Ascending aorta (tissue), 2 donors: ENCODE data around the gene ARAP1. TPM values are rescaled to one million over a fixed set of nuclear protein-coding genes. Genes with fewer than 3 reads are reported as not detected.
"Not testable (repeated sequence)": the region's sequence is repeated elsewhere in the genome, so short reads cannot be mapped to it uniquely, and the experiment has no call there.

Source experiments
- DNase-seq, 2 donors: peaks; one replicate each; pipeline ENCODE4 v3.0.0-alpha.2; 2019; ENCODE audit warnings: low spot score in 2 of 2
- H3K27ac ChIP-seq, 2 donors: fragments of 200-600 bp; sonication (generic); one replicate each; pipeline ENCODE4 v1.5.1; 2016 to 2017; ENCODE audit warnings: mild to moderate bottlenecking in 1 of 2
- H3K27me3 ChIP-seq: fragments of 200-600 bp; sonication (generic); one replicate; pipeline ENCODE4 v1.5.1; 2017
- H3K36me3 ChIP-seq, 2 donors: fragments of 200-600 bp; sonication (generic); one replicate each; pipeline ENCODE4 v1.5.1; 2016
- H3K4me1 ChIP-seq, 2 donors: fragments of 200-600 bp; sonication (generic); one replicate each; pipeline ENCODE4 v1.5.1; 2016 to 2017; ENCODE audit warnings: mild to moderate bottlenecking in 1 of 2
- H3K4me3 ChIP-seq, 2 donors: fragments of 200-600 bp; sonication (generic); one replicate each; pipeline ENCODE4 v1.5.1; 2016 to 2017; ENCODE audit warnings: mild to moderate bottlenecking in 1 of 2
- H3K9me3 ChIP-seq, 2 donors: fragments of 200-600 bp; sonication (generic); one replicate each; pipeline ENCODE4 v1.5.1; 2016
- intact Hi-C: fragments of 100-400 bp; cut with DNase I; formaldehyde crosslinking; loops from one replicate; pipeline ENCODE4 v1.15.1; 2023
- total RNA-seq: library from RNA; depleted of rRNA; stranded (reverse); fragments of >200 nt; gene quantifications from one replicate; pipeline ENCODE4 v1.1.0, GENCODE V29; 2016
- TF ChIP-seq, protein P1 (sequence below), 3 experiments: fragments of 200-600 bp in 2 of 3; fragments of 450-650 bp in 1 of 3; sonication (generic) in 2 of 3; IDR thresholded peaks; one replicate each; pipeline ENCODE4 v1.5.1; 2016 to 2019; ENCODE audit warnings: antibody characterized with exemption in 3 of 3, mild to moderate bottlenecking in 1 of 3, moderate library complexity in 1 of 3

The ARAP1 gene
- total RNA-seq, 1 donor from 2014 or later = 238 TPM

DNA sequence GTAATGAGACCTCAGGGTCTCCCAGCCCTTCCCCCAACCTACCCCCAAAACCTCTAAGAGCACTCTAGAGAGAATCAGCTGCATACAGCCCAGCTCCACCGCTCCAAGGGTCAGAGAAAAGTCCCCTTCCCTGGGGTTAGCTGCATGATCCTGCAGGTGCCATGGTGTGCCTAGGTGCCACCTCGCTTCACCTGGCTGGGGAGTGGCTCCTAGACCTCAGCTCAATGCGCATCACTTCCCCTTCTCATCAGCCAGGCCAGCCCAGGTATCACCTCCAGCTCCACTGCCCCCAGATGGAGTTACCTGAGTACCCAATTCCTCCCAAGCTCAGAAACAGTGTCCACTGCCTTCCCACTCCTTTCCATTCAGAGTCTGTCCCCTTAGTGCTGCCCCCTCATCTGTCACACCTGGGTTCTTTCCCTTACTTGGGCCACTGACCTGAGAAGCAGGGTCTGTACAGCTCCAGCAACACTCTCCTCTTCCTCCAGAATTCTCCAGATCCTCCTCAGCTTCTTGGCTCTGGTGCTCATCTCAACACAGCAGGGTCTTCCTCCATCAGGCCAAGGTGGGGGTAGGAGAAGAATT, 40.3 kb upstream of the ARAP1 start:
- H3K4me1 ChIP-seq = peaks cover 15 to 27% of the 10 kb centered on the region in 2 donors
- DNase-seq = no peak
- H3K27ac ChIP-seq = peak overlapping the region; percentile 86
- H3K36me3 ChIP-seq = no peaks in the 10 kb centered on the region
- H3K27me3 ChIP-seq = no peaks in the 10 kb centered on the region
- H3K4me3 ChIP-seq = peak overlapping the region in 1 of 2 donors; percentile 64
- intact Hi-C loops = loop anchor here (1.0 to 2.0 kb wide), 3 partner anchors 22 to 70 kb away; partner anchors contain the start of genes ARAP1 and ATG16L2
- TF ChIP-seq, protein P1, sequence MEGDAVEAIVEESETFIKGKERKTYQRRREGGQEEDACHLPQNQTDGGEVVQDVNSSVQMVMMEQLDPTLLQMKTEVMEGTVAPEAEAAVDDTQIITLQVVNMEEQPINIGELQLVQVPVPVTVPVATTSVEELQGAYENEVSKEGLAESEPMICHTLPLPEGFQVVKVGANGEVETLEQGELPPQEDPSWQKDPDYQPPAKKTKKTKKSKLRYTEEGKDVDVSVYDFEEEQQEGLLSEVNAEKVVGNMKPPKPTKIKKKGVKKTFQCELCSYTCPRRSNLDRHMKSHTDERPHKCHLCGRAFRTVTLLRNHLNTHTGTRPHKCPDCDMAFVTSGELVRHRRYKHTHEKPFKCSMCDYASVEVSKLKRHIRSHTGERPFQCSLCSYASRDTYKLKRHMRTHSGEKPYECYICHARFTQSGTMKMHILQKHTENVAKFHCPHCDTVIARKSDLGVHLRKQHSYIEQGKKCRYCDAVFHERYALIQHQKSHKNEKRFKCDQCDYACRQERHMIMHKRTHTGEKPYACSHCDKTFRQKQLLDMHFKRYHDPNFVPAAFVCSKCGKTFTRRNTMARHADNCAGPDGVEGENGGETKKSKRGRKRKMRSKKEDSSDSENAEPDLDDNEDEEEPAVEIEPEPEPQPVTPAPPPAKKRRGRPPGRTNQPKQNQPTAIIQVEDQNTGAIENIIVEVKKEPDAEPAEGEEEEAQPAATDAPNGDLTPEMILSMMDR (IDR thresholded peaks at IDR 0.05) = no peak
- H3K9me3 ChIP-seq = no peaks in the 10 kb centered on the region

DNA sequence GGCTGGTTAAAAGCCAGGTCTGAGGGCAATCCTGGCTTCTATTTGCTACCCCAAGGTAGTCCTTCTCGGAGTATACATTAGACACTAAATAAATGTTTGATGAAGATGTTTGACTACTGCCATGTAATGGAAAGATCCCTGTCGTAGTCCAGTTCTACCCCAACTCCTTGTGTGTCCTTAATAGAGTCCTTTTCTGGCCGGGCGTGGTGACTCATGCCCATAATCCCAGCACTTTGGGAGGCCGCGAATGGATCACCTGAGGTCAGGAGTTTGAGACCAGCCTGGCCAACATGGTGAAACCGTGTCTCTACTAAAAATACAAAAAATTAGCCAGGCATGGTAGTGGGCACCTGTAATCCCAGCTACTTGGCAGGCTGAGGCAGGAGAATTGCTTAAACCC, 39.0 kb upstream of the ARAP1 start:
- Histone ChIP-seq H3K4me1 (peaks cover 15 to 27% of the 10 kb centered on the region in 2 donors), H3K27ac (peak overlapping the region in 1 of 2 donors; percentile 88)
- H3K4me3 ChIP-seq, H3K9me3 ChIP-seq, DNase-seq, intact Hi-C loops, H3K36me3 ChIP-seq, H3K27me3 ChIP-seq: not testable (repeated sequence)

DNA sequence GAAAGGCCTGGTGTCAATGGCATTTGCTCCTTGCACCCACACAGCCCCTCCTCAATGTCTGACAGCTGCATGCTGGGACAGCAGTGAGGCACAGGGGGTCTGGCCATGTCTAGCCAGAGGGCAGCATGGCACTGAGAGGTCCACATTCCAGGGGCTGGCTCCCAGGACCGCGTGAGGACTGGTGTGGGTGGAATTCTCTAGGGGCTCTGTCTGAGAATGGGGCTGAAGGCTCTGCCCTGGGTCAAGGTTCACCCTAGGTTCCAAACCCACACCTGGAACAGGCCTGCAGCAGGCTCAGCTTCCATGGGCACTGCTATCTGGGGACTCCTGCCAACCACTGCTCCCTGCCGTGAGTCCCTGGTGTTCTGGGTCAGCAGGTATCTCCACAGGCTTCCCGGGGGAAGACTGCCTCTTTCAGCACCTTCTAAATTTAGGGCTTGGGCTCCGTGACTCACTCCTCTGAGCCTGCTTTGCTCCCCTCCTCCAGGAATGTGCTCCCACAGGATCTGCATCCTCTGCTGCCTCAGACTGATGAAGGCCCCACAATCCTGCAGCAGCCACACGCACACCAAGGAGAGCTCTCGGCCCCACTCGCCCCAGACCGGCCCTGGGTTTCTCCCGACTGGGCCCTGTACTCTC, 37.4 kb upstream of the ARAP1 start:
- peak overlapping the region; percentile 83 to 88 for H3K27ac ChIP-seq
- DNase-seq = peak; percentile 60 to 80
- peak overlapping the region in 1 of 2 donors; percentile 28 for H3K4me3 ChIP-seq
- intact Hi-C loops = no loop called here
- TF ChIP-seq, protein P1 (IDR thresholded peaks at IDR 0.05) = no peak
- no peaks in the 10 kb centered on the region for H3K27me3 ChIP-seq
- no peaks in the 10 kb centered on the region for H3K9me3 ChIP-seq
- H3K4me1 ChIP-seq = peaks cover 15 to 27% of the 10 kb centered on the region in 2 donors
- no peaks in the 10 kb centered on the region for H3K36me3 ChIP-seq

DNA sequence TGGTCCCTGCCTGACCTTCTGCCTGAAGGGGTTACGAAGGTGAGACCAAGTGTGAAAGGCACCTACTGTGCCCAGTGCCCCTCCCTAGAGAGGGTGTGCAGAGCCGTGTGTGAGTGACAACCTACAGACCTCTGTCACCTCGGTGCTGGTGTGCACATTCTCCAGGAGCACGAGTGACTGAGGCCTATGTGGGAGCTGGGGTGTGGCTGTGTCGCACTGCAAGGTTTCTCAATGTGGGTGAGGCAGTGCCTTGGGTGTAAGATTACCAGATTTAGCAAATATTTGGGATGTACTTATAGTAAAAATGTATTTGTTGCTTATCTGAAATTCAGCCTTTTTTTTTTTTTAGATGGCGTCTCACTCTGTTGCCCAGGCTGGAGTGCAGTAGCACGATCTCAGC, 36.0 kb upstream of the ARAP1 start:
- H3K4me1 ChIP-seq = peaks cover 15 to 26% of the 10 kb centered on the region in 2 donors
- no peak overlapping the region for H3K4me3 ChIP-seq
- TF ChIP-seq, protein P1 (IDR thresholded peaks at IDR 0.05) = no peak
- intact Hi-C loops = no loop called here
- H3K27ac ChIP-seq = peak overlapping the region in 1 of 2 donors; percentile 83
- no peaks in the 10 kb centered on the region for H3K9me3 ChIP-seq
- H3K36me3 ChIP-seq = no peaks in the 10 kb centered on the region
- no peak for DNase-seq
- no peaks in the 10 kb centered on the region for H3K27me3 ChIP-seq

DNA sequence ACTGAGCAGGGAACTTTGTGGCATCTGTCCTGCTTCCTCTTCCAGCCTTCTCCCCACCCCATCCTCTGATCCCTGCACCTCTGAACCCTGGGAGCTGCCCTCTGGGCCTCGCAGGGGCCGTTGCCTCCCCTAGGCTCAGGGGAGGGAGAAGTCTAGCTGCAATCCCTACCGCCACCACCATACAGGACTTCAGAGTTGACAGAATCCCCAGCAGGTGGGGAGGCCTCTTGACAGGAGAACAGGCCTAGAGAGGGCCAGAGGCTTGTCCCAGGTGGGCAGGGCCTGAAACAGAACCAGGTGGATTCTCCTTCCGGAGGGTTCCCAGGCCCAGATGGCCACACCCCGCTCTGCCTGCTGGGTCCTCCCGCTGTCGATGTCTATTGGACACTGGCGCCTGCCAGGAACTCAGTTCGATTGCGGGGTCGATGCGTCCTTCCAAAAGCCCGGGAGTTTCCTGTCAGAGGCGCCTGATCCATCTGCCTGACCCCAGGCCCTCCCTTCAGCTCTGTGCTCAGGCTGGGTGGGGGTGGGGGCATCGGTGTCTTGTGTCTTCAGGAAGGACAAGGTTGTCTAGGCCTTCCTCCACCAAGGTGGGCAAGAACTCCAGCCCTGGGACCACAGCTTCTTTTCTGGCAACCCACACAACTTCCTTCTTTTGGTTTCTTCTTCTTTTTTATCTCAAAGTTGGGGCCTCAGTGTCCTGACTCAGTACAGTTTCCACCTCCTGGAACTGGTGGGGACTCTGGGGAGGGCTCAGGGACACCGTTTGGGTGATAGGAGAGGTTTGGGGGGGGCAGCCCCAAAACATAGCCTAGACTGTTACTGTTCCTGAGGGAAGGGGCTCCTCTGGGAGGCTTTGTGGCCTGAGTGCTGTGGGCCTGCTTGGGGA, 35.3 kb upstream of the ARAP1 start:
- no peaks in the 10 kb centered on the region for H3K9me3 ChIP-seq
- peak overlapping the region in 1 of 2 donors; percentile 18 for H3K27ac ChIP-seq
- intact Hi-C loops = no loop called here
- DNase-seq = no peak
- no peaks in the 10 kb centered on the region for H3K27me3 ChIP-seq
- H3K4me3 ChIP-seq = no peak overlapping the region
- no peaks in the 10 kb centered on the region for H3K36me3 ChIP-seq
- peaks cover 12 to 20% of the 10 kb centered on the region in 2 donors for H3K4me1 ChIP-seq
- TF ChIP-seq, protein P1 (IDR thresholded peaks at IDR 0.05) = no peak
